Osteoblast (primary cell): ENCODE measurements around the gene WNK4. TPM values are rescaled to one million over a fixed set of nuclear protein-coding genes. Genes with fewer than 3 reads are reported as not detected.

Source experiments
- DNase-seq: peaks from one replicate; pipeline ENCODE4 v3.0.0; 2011; ENCODE audit warnings: low spot score, mixed read lengths; ENCODE audit not compliant: insufficient read length; ENCODE audit errors: missing footprints
- H2AFZ ChIP-seq: 2 replicates; pipeline ENCODE4 v1.6.0; 2011; ENCODE audit warnings: mild to moderate bottlenecking, low read length
- H3K27ac ChIP-seq: 2 replicates; pipeline ENCODE4 v1.5.1; 2011; ENCODE audit warnings: mild to moderate bottlenecking, low read depth, low read length, moderate library complexity
- H3K27me3 ChIP-seq: 2 replicates; pipeline ENCODE4 v1.6.0; 2012; ENCODE audit warnings: mild to moderate bottlenecking, control low read depth, inconsistent platforms, low read length, moderate library complexity; ENCODE audit not compliant: insufficient read depth
- H3K36me3 ChIP-seq: 2 replicates; pipeline ENCODE4 v1.5.1; 2011; ENCODE audit warnings: mild to moderate bottlenecking, low read length, control low read depth, moderate library complexity; ENCODE audit not compliant: insufficient read depth
- H3K4me1 ChIP-seq: 2 replicates; pipeline ENCODE4 v1.5.1; 2011; ENCODE audit warnings: mild to moderate bottlenecking, low read length, control low read depth, moderate library complexity; ENCODE audit not compliant: insufficient read depth
- H3K4me2 ChIP-seq: 2 replicates; pipeline ENCODE4 v1.6.0; 2011; ENCODE audit warnings: mild to moderate bottlenecking, low read length; ENCODE audit not compliant: insufficient read depth
- H3K4me3 ChIP-seq: fragments of 200-600 bp; sonication (generic); 3 replicates; pipeline ENCODE4 v1.5.1; 2012; ENCODE audit warnings: mild to moderate bottlenecking, low read length, inconsistent platforms; ENCODE audit not compliant: insufficient read depth
- H3K79me2 ChIP-seq: 2 replicates; pipeline ENCODE4 v1.6.0; 2012; ENCODE audit warnings: mild to moderate bottlenecking, low read length, control low read depth, inconsistent platforms; ENCODE audit not compliant: insufficient read depth
- H3K9me3 ChIP-seq: 2 replicates; pipeline ENCODE4 v1.5.1; 2011; ENCODE audit warnings: low read depth, low read length, control low read depth
- H4K20me1 ChIP-seq: 2 replicates; pipeline ENCODE4 v1.6.0; 2012; ENCODE audit warnings: mild to moderate bottlenecking, low read length, control low read depth; ENCODE audit not compliant: insufficient read depth
- total RNA-seq: library from RNA; depleted of rRNA; stranded (reverse); fragments of >200 nt; gene quantifications from 2 replicates; pipeline ENCODE4 v1.2.3, GENCODE V29; 2012
- TF ChIP-seq, protein P1 (sequence below): IDR thresholded peaks from 2 replicates; pipeline ENCODE4 v1.5.1; 2011; ENCODE audit warnings: mild to moderate bottlenecking, low read depth, low read length, moderate library complexity; ENCODE audit errors: extremely low read depth

Gene WNK4
- total RNA-seq, 1 donor, result not detected

DNA sequence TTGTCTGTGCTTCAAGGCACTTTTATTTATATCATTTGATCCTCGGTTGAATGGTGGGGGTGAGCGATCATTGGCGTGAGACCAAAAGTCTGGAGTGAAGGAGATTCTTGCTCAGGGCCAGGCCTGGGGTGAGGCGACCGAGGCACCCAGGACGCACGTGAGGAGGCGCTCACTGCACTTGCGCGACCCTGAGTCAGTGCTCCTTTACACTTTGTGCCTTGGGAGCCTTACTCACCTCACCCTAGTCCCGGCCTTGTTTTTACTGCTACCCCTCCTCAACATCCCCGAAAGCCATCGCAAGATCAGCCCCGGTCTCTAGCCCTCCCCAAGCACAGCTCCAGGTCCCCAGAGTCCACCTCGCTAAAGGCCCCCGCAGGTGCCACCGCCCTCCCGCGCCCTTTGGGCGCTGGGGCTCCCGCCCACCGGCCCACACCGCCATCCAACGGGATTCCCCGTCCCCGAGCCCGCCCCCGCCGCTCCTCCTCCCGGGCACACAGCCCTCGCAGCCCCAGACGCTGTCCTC is 36.1 kb upstream of the WNK4 start:
- peak; percentile 90 for DNase-seq
- Histone ChIP-seq H3K4me1 (peaks cover 18% of the 10 kb centered on the region), H2AFZ (peak overlapping the region; percentile 91), H3K79me2 (peaks cover 45% of the 10 kb centered on the region), H3K27me3 (peaks cover 7% of the 10 kb centered on the region), H3K9me3 (no peaks in the 10 kb centered on the region), H3K4me2 (peak overlapping the region; percentile 94), H3K4me3 (peak overlapping the region; percentile 84), H3K36me3 (no peaks in the 10 kb centered on the region), H4K20me1 (peaks cover 2% of the 10 kb centered on the region), H3K27ac (peak overlapping the region; percentile 73)
- TF ChIP-seq, protein P1, sequence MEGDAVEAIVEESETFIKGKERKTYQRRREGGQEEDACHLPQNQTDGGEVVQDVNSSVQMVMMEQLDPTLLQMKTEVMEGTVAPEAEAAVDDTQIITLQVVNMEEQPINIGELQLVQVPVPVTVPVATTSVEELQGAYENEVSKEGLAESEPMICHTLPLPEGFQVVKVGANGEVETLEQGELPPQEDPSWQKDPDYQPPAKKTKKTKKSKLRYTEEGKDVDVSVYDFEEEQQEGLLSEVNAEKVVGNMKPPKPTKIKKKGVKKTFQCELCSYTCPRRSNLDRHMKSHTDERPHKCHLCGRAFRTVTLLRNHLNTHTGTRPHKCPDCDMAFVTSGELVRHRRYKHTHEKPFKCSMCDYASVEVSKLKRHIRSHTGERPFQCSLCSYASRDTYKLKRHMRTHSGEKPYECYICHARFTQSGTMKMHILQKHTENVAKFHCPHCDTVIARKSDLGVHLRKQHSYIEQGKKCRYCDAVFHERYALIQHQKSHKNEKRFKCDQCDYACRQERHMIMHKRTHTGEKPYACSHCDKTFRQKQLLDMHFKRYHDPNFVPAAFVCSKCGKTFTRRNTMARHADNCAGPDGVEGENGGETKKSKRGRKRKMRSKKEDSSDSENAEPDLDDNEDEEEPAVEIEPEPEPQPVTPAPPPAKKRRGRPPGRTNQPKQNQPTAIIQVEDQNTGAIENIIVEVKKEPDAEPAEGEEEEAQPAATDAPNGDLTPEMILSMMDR, result no peak

DNA sequence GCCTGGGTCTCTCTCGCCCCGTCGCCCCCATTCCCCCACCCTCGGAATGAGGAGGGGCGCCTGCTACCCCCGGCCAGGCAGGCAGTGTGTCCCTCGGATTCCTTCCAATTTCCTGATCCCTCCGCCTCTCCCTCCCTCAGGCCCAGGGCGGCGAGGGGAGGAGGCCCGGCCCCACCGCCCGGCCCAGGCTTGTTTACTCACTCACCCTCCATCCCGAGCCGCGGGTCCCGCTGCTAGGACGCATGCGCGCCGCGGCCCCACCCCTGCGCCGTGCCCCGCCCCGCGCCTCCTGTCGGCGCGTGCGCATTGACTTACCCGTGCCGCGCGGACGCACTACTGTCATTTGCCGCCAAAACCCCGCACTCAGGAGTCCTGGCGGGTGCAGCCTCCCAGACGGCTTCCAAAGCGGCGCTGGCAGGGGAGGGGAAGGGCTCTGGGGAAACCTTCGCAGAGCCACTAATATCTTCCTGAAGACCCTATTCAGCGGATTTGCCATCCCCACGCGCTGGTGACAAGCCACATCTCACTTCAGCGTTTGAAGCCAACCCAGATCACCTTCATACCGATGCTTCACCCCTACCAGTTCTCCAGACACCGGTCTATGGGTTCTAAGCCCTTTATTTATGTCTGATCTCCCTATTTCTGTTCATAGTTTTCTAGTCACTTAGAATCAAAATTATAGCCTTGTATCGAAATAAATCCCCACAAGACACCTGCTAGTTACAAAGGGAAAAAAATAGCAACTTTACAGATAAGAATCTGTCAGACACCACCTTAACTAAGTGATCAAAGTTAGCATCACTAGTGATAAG is 35.4 kb upstream of the WNK4 start, which contains the start of gene EZH1:
TSS of gene EZH1 (minus strand) at position 235 of the 812 bp plus-strand sequence. CDS start 16,099 bp downstream, outside the sequence.
- peak within 1 kb of the TSS; percentile 73 for H3K27ac ChIP-seq
- no peaks in the 10 kb centered on the region for H3K9me3 ChIP-seq
- peak within 1 kb of the TSS; percentile 94 for H3K4me2 ChIP-seq
- peaks cover 42% of the 10 kb centered on the region for H3K79me2 ChIP-seq
- H4K20me1 ChIP-seq, result peaks cover 2% of the 10 kb centered on the region
- peaks cover 18% of the 10 kb centered on the region for H3K4me1 ChIP-seq
- TF ChIP-seq, protein P1, result no peak
- DNase-seq, result peak; percentile 100
- H3K36me3 ChIP-seq, result no peaks in the 10 kb centered on the region
- peak within 1 kb of the TSS; percentile 99 for H2AFZ ChIP-seq
- peak within 1 kb of the TSS; percentile 84 for H3K4me3 ChIP-seq
- peaks cover 7% of the 10 kb centered on the region for H3K27me3 ChIP-seq

DNA sequence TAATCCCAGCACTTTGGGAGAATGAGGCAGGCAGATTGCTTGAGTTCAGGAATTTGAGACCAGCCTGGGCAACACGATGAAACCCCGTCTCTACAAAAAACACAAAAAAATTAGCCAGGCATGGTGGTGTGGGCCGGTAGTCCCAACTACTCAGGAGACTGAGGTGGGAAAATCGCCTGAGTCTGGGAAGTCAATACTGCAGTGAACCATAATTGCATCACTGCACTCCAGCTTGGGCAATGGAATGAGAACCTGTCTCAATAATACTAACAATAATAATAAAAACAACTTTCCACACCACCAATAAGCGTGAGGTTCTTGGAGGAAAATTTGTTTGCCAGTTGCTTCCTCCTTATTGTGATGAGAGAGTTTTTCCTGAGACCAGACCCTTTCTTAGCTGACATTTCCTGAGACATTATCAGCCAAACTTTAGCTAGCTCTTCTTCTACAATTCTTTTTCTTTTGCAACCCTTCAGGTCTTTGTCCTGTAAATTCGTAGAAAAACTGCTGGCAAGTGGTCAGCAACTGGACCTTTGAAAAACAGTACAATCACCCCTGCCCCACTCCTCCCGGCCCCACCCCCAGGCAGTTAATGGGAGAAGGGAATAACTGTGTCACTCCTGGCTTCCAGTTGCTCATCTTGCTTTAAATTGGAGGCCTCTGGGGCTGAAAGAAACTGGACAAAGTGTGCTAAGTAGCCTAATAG is 32.1 kb upstream of the WNK4 start:
- H3K27ac ChIP-seq, result no peak overlapping the region
- H3K4me3 ChIP-seq, result no peak overlapping the region
- no peak overlapping the region for H2AFZ ChIP-seq
- H3K9me3 ChIP-seq, result no peaks in the 10 kb centered on the region
- no peaks in the 10 kb centered on the region for H4K20me1 ChIP-seq
- DNase-seq, result no peak
- peaks cover 18% of the 10 kb centered on the region for H3K4me1 ChIP-seq
- H3K27me3 ChIP-seq, result peaks cover 7% of the 10 kb centered on the region
- TF ChIP-seq, protein P1, result no peak
- H3K4me2 ChIP-seq, result no peak overlapping the region
- H3K36me3 ChIP-seq, result no peaks in the 10 kb centered on the region
- peaks cover 11% of the 10 kb centered on the region for H3K79me2 ChIP-seq
